AG04450 (cell line): ENCODE data around the gene PAK3. TPM values are rescaled to one million over a fixed set of nuclear protein-coding genes. Genes with fewer than 3 reads are reported as not detected.

Experiments
- CTCF ChIA-PET: fragments of 300-600, 350-600 bp; formaldehyde crosslinking; extraction: SDS; loops from one replicate; lab custom pipeline; 2022; ENCODE audit warnings: antibody characterized with exemption, inconsistent platforms; lab: Charles Lee
- POLR2A ChIA-PET: fragments of 350-600 bp; formaldehyde crosslinking; extraction: SDS; loops from one replicate; lab custom pipeline; 2021; ENCODE audit warnings: antibody characterized with exemption, inconsistent platforms; lab: Yijun Ruan, JAX
- DNase-seq: peaks from one replicate; pipeline ENCODE4 v3.0.0-alpha.2; 2011; ENCODE audit warnings: low read depth, low spot score
- H3K27ac ChIP-seq: one replicate; pipeline ENCODE4 v1.5.1; 2012; ENCODE audit warnings: low read depth, low read length, control low read depth
- H3K27me3 ChIP-seq: one replicate; pipeline ENCODE4 v1.6.0; 2012; ENCODE audit warnings: low read length; ENCODE audit not compliant: control insufficient read depth, insufficient read depth
- H3K4me3 ChIP-seq: 2 replicates; pipeline ENCODE4 v1.5.1; 2011; ENCODE audit warnings: mild to moderate bottlenecking, low read depth, low read length, control low read depth
- H3K9me3 ChIP-seq: 2 replicates; pipeline ENCODE4 v1.5.1; 2012; ENCODE audit warnings: low read length; ENCODE audit not compliant: control insufficient read depth, insufficient read depth
- polyA plus RNA-seq: library from polyadenylated mRNA; depleted of rRNA; stranded (reverse); fragments of >200 nt; gene quantifications from 2 replicates; pipeline ENCODE4 v1.2.3, GENCODE V29; 2011
- TF ChIP-seq, protein P1 (sequence below): IDR thresholded peaks from 2 replicates; pipeline ENCODE4 v1.5.1; 2011; ENCODE audit warnings: low read depth, low read length, control low read depth, inconsistent platforms

Gene PAK3
- polyA plus RNA-seq, 1 experiment: 0.66 TPM

DNA sequence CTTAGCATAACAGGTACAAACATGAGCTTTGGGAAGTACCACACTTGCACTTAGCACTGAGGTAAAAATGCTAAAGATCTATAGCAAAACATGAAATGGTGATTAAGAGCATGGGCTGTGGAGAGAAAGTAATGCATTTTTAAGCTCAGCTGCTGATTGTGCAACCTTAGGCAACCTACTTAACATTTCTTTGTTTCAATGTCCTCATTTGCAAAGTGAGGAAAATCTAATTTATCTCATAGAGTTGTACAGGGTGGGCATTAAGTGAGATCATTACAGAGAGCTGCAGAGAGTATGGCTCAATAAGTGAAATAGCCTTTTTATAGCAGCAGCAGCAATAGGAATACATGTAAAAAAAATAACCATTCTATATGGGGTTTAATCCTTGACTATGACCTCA lies 87.0 kb downstream of the PAK3 start:
- TF ChIP-seq, protein P1, sequence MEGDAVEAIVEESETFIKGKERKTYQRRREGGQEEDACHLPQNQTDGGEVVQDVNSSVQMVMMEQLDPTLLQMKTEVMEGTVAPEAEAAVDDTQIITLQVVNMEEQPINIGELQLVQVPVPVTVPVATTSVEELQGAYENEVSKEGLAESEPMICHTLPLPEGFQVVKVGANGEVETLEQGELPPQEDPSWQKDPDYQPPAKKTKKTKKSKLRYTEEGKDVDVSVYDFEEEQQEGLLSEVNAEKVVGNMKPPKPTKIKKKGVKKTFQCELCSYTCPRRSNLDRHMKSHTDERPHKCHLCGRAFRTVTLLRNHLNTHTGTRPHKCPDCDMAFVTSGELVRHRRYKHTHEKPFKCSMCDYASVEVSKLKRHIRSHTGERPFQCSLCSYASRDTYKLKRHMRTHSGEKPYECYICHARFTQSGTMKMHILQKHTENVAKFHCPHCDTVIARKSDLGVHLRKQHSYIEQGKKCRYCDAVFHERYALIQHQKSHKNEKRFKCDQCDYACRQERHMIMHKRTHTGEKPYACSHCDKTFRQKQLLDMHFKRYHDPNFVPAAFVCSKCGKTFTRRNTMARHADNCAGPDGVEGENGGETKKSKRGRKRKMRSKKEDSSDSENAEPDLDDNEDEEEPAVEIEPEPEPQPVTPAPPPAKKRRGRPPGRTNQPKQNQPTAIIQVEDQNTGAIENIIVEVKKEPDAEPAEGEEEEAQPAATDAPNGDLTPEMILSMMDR: no peak
- Histone ChIP-seq H3K27me3 (no peaks in the 10 kb centered on the region), H3K9me3 (no peaks in the 10 kb centered on the region), H3K4me3 (no peak overlapping the region), H3K27ac (no peak overlapping the region)
- no peak for DNase-seq
- CTCF ChIA-PET: no interaction called here
- POLR2A ChIA-PET: no interaction called here

- DNase-seq: no peak
- ChIA-PET POLR2A (no interaction called here), CTCF (no interaction called here)
- TF ChIP-seq, protein P1: no peak
- H3K27ac ChIP-seq: no peak overlapping the region
- no peak overlapping the region for H3K4me3 ChIP-seq
- H3K27me3 ChIP-seq: no peaks in the 10 kb centered on the region
- no peaks in the 10 kb centered on the region for H3K9me3 ChIP-seq
These were observed 95.6 kb downstream of the PAK3 start for GRCh38 chrX:111191598-111191997.

GRCh38 chrX:111199505-111199904 lies 103.5 kb downstream of the PAK3 start:
- ChIA-PET CTCF (no interaction called here), POLR2A (no interaction called here)
- no peak overlapping the region for H3K27ac ChIP-seq
- no peak for DNase-seq
- H3K27me3 ChIP-seq: no peaks in the 10 kb centered on the region
- no peak overlapping the region for H3K4me3 ChIP-seq
- TF ChIP-seq, protein P1: no peak
- H3K9me3 ChIP-seq: no peaks in the 10 kb centered on the region

DNA sequence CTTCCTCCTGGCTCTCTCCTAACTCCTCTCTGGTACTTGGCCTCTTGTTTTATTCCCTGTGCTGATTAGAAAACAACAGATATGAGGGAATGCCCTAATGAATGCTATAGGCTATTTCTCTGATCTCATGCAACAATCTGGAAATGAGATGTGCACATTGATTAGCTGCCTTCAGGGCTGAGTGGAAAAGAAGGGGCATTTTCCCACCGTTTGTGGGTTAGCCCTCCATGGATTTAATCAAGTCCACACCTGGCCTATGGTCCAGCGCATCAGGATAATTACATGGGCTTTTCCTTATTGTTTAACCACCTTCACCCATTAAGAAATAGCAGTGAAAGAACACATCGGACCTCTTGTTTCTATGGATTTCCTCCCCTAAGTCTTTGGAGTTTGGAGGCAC lies 104.3 kb downstream of the PAK3 start:
- Histone ChIP-seq H3K9me3 (no peaks in the 10 kb centered on the region), H3K27ac (no peak overlapping the region), H3K27me3 (no peaks in the 10 kb centered on the region), H3K4me3 (no peak overlapping the region)
- CTCF ChIA-PET: no interaction called here
- TF ChIP-seq, protein P1: no peak
- POLR2A ChIA-PET: no interaction called here
- DNase-seq: no peak

DNA sequence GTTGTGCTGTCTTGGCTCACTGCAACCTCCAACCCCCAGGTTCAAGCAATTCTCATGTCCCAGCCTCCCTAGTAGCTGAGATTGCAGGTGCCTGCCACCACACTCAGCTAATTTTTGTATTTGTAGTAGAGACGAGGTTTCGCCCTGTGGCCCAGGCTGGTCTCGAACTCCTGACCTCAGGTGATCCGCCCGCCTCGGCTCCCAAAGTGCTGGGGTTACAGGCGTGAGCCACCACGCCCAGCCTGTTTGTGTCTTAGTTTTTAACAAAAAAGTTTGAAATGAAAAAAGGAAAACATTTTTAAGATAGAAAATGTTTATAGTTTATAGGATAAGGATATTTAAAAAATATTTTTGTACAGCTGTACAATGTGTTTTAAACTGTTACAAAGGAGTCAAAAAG lies 111.9 kb downstream of the PAK3 start:
- DNase-seq: no peak
- CTCF ChIA-PET: no interaction called here

More for the DNA sequence above, 111.9 kb downstream of the PAK3 start:
- Histone ChIP-seq H3K27ac (no peak overlapping the region), H3K4me3 (no peak overlapping the region), H3K27me3 (no peaks in the 10 kb centered on the region), H3K9me3 (no peaks in the 10 kb centered on the region)
- POLR2A ChIA-PET: interaction anchor here (0.6 kb wide), 1 partner anchor 52 kb away, joined by 3 read pairs; no protein-coding TSS in a partner anchor
- TF ChIP-seq, protein P1: no peak
